HG03175 (cell line): ENCODE measurements around the gene GJA4.
"Not testable (repeated sequence)": the region's sequence is repeated elsewhere in the genome, so short reads cannot be mapped to it uniquely, and the experiment has no call there.

Experiments used
- ATAC-seq: cut with Tn5 transposase; IDR thresholded peaks from one replicate; pipeline ENCODE4 v1.9.1; 2021; ENCODE audit warnings: mild to moderate bottlenecking, moderate library complexity; ENCODE audit not compliant: unreplicated experiment

Gene GJA4

DNA sequence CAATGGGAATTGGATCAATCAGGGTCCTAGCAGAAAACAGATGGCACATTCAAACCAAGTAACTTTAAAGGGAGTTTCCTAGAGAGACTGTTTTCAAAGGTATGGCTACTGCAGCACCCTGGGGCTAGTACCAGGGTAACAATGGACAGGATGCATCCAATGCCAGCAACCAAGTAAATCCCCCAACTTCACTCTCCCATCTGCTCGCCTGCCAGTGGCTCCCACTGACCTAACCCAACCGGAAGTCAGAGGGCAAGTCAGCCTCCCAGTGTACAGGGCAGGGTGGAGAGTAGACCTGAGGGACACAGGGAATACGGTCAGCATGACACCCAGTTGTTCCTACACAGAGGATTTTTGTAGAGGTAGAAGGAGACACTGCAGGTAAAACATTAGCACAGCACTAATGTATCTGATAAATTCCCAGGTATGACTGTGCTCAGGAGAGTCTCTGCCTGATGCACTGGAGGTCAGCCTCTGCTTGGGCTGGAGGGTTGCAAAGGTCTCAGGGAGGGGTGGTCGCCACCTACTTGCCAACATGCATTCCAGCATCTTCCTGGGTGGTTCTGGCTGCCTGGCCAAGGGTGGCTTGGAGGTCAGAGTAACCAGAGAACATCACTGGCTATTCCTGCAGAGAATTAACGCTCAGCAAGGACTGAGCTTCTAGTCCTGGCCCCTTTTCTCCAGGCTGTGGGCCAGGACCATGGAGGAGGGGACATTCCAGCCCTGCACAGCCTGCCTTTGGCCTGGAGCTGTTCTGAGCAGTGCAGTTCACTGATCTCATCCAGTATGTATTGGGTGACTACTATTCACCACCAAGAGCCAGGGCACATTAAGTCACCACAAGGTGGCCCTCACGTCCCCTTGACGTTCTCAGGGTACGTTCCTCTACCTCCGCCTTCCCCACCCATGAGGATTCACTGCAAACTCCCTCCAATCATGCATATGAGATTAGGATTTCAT is 5.1 kb upstream of the GJA4 start:
- ATAC-seq: no peak

- ATAC-seq: no peak
Measured at GRCh38 chr1:34790985-34791384, 1.8 kb upstream of the GJA4 start.

- ATAC-seq: no peak
Measured at GRCh38 chr1:34792424-34792823, 375 bp upstream of the GJA4 start.

GRCh38 chr1:34794001-34794789 is 1.4 kb downstream of the GJA4 start:
- ATAC-seq: no peak

DNA sequence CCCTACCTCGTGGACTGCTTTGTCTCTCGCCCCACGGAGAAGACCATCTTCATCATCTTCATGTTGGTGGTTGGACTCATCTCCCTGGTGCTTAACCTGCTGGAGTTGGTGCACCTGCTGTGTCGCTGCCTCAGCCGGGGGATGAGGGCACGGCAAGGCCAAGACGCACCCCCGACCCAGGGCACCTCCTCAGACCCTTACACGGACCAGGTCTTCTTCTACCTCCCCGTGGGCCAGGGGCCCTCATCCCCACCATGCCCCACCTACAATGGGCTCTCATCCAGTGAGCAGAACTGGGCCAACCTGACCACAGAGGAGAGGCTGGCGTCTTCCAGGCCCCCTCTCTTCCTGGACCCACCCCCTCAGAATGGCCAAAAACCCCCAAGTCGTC is 2.0 kb downstream of the GJA4 start:
- ATAC-seq: no peak

DNA sequence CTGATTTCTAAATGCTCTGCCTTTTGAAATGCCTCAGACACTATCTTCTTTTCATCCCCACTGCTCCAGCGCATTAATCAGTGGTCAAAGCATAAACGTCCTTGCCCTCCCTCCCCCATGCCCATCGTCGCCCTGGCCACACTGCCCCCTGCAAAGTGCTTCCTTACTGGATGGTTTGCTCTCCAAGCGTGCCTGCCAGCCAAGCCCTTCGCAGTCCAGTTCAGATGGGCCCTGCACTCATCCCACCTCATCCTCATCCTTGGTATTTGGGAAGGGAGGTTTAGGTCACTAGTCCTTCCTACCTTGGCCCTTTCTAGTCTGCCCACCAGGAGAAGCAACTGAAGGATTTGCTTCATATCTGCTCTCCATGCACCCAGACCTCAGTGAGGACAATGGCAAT is 3.1 kb downstream of the GJA4 start:
- ATAC-seq: no peak

DNA sequence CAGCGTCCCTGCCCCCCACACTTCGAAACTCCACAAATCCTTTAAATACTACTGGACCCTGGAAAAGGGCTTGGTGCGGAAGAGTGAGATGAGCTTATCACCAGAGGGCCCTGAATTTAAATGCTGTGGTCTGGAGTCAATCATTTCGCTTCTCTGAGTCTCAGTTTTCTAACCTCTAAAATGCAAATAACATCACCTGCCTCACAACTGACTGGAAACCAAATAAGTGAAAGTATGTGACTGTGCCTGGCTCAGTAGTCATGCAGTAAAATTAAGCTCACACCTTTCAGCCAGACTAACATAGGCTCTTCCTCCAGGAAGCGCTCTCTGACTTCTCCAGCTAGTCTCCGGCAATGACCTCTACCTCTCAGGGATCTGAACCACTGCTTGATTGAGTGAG is 4.2 kb downstream of the GJA4 start:
- peak; percentile 73 for ATAC-seq

- ATAC-seq: no peak
Measured at GRCh38 chr1:34800214-34800613, 7.4 kb downstream of the GJA4 start.

- no peak for ATAC-seq
Measured at GRCh38 chr1:34803770-34804169, 11.0 kb downstream of the GJA4 start.

DNA sequence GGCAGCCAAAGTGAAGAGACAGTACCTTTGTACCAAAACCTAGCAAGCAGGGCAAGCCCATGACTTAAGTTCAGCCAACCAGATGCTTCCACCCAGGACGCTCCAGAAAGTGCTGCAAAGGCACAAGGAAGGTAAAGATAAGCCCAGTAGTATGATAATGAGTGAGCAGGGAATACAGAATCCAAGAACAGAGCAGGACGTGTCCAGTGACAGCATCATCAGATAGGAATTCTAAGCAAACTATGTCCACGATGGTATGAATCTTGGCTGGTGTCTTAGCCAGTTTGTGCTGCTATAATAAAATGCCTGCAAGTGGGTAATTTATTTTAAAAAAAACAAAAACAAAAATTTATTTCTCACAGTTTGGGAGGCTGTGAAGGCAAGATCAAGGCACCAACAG is 13.6 kb downstream of the GJA4 start:
- no peak for ATAC-seq

DNA sequence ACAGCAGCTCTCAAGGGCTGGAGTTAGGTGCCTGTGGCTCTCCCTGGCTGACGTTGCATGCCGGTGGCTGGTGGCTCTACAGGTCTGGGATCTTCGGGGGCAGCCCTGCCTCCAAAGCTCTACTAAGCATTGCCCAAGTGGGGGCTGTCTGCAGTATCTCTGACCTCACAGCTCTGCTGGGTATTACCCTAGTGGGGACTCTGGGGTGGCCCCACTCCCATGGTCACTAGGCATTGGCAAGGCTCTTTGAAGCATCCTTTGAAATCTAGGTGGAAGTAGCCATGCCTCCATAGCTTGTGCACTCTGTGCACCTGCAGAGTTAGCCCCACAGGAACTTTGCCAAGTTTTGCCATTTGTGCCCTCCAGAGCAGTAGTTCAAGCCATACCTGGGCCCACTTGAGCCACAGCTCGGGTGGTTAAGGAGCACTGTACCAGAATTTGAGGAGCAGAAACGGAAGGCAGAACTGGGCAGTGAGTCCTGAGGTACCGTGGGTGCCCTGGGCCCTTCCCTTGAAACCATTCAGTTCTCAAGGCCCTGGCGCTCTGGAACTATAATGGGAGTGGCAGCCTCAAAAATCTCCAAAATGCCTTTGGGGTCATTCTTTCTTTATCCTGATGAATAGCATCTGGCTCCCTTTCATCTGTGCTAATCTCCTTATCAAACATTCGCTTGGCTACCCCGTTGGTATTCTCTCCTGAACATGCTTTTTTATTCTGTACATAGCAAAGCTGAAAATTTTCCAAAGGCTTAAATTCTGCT is 15.4 kb downstream of the GJA4 start:
- ATAC-seq: no peak

GRCh38 chr1:34810781-34811180 is 18.0 kb downstream of the GJA4 start:
- ATAC-seq: not testable (repeated sequence)

DNA sequence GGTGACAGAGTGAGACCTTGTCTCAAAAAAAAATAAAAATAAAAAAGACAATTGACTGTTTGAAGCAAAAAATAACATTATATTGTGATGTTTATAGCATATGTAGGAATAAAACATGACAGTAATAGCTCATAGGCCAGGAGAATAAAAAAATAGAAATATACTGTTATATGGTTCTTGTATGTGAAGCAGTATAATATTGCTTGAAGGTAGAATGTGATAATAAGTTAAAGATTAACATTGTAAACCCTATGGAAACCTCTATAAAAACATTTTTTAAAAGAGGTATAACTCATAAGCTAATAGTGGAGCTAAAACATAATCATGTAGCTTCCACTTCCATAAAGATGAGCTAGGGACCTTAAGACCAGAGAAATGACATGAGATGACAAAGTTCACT is 23.5 kb downstream of the GJA4 start:
- ATAC-seq: no peak

- no peak for ATAC-seq
Measured at GRCh38 chr1:34816778-34817177, 24.0 kb downstream of the GJA4 start.

DNA sequence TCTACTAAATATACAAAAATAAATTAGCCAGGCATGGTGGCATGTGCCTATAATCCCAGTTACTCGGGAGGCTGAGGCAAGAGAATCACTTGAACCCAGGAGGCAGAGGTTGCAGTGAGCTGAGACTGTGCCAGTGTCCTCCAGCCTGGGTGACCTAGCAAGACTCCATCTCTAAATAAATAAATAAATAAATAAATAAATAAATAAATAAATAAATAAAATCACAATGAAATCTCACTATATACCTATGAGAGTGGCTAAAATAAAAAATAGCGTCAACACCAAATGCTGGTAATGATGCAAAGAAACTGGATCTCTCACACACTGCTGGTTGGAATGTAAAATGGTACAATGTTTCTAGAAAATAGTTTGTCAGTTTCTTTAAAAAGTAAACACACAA is 26.1 kb downstream of the GJA4 start:
- not testable (repeated sequence) for ATAC-seq

DNA sequence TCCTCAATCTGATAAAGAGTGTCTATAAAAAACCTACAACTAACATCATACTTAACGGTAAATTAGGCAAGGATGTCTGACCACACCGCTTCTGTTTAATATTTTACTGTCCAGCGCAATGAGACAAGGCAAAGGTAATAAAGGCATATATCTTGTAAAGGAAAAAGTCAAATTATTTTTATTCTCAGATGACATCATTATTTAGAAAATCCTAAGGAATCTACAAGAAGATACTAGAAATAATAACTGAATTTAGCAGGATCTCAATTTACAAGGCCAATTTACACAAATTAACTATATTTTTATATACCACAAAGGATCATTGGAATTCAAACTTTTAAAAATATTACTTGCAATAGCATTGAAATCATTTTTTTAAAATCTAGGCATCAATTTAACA is 29.4 kb downstream of the GJA4 start:
- no peak for ATAC-seq

- no peak for ATAC-seq
Measured at GRCh38 chr1:34824817-34825454, 32.1 kb downstream of the GJA4 start.

DNA sequence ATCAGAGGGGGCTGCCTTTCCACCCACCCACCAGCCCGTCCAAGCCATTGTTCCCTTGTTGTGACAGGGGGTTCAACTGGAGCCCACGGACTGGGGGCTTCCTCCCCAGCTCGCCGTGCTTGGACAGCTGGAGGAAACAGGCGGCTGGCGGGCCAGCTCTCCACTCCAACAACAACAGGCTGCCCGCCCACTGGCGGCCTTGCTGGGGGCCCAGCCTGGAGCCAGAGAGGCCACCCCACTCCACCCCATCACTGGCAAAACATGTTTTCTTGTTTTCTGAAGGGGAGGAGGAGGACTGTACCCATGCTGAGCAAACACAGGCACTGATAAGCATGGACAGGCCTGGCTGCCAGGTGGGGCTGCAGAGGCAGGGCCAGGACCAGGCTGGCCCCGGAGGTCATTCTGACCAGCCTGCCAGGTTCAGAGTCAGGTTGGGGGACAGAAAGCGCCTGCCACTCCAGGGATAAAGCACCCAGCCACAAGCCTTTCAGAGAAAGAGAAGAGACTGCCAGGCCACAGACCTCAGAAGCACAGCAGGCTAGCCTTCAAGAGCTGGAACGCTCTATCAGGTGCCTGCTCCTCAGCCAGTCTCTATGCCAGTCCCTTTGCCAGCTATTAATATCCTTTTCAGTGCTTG is 32.8 kb downstream of the GJA4 start:
- ATAC-seq: no peak

- ATAC-seq: no peak
Measured at GRCh38 chr1:34827341-34827941, 34.6 kb downstream of the GJA4 start.

- ATAC-seq: no peak
Measured at GRCh38 chr1:34828611-34829010, 35.8 kb downstream of the GJA4 start.
